Suppressor macrophage treated with lipopolysaccharide for 4 hours (primary cell): ENCODE results near the gene S100P.
A peak's percentile ranks its signal among the peaks of the same experiment; 100 is the strongest.

ENCODE experiments used
- DNase-seq: peaks from one replicate; pipeline ENCODE4 v3.0.0-alpha.2; 2020

Gene S100P

GRCh38 chr4:6727081-6727942 lies 33.6 kb downstream of the S100P start:
- no peak for DNase-seq

- DNase-seq = no peak
Measured at GRCh38 chr4:6727943-6728250, 34.2 kb downstream of the S100P start.

- DNase-seq = no peak
Measured at GRCh38 chr4:6728320-6729029, 34.8 kb downstream of the S100P start.

GRCh38 chr4:6730603-6731317 lies 37.1 kb downstream of the S100P start:
- DNase-seq = peak; percentile 57

- no peak for DNase-seq
Measured at GRCh38 chr4:6731318-6731675, 37.6 kb downstream of the S100P start.

GRCh38 chr4:6731780-6732179 lies 38.1 kb downstream of the S100P start:
- no peak for DNase-seq

- peak; percentile 78 for DNase-seq
Measured at GRCh38 chr4:6732441-6733357, 39.0 kb downstream of the S100P start.

- no peak for DNase-seq
Measured at GRCh38 chr4:6733358-6734164, 39.9 kb downstream of the S100P start.

- DNase-seq = no peak
Measured at GRCh38 chr4:6734165-6734786, 40.6 kb downstream of the S100P start.

- no peak for DNase-seq
Measured at GRCh38 chr4:6739920-6740319, 46.2 kb downstream of the S100P start.

GRCh38 chr4:6740347-6740746 lies 46.7 kb downstream of the S100P start:
- DNase-seq = no peak

- no peak for DNase-seq
Measured at GRCh38 chr4:6742507-6742906, 48.8 kb downstream of the S100P start.

- no peak for DNase-seq
Measured at GRCh38 chr4:6742989-6743388, 49.3 kb downstream of the S100P start.
